Measurements from ENCODE around the gene DRD5.

DNA sequence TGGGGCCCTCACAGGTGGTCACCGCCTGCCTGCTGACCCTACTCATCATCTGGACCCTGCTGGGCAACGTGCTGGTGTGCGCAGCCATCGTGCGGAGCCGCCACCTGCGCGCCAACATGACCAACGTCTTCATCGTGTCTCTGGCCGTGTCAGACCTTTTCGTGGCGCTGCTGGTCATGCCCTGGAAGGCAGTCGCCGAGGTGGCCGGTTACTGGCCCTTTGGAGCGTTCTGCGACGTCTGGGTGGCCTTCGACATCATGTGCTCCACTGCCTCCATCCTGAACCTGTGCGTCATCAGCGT lies 652 bp downstream of the DRD5 start:
- TF ChIP-seq, protein P1, sequence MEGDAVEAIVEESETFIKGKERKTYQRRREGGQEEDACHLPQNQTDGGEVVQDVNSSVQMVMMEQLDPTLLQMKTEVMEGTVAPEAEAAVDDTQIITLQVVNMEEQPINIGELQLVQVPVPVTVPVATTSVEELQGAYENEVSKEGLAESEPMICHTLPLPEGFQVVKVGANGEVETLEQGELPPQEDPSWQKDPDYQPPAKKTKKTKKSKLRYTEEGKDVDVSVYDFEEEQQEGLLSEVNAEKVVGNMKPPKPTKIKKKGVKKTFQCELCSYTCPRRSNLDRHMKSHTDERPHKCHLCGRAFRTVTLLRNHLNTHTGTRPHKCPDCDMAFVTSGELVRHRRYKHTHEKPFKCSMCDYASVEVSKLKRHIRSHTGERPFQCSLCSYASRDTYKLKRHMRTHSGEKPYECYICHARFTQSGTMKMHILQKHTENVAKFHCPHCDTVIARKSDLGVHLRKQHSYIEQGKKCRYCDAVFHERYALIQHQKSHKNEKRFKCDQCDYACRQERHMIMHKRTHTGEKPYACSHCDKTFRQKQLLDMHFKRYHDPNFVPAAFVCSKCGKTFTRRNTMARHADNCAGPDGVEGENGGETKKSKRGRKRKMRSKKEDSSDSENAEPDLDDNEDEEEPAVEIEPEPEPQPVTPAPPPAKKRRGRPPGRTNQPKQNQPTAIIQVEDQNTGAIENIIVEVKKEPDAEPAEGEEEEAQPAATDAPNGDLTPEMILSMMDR (IDR thresholded peaks at IDR 0.05), result no peak
- no peak for TF ChIP-seq POLR2A (IDR thresholded peaks at IDR 0.05)
